OCI-M2 (cell line): ENCODE results near the gene SLX4IP.
A peak's percentile ranks its signal among the peaks of the same experiment; 100 is the strongest.

Experiments used
- DNase-seq: peaks from one replicate; lab custom pipeline; 2025; ENCODE audit not compliant: unreplicated experiment; lab: John Stamatoyannopoulos, UW

SLX4IP gene

DNA sequence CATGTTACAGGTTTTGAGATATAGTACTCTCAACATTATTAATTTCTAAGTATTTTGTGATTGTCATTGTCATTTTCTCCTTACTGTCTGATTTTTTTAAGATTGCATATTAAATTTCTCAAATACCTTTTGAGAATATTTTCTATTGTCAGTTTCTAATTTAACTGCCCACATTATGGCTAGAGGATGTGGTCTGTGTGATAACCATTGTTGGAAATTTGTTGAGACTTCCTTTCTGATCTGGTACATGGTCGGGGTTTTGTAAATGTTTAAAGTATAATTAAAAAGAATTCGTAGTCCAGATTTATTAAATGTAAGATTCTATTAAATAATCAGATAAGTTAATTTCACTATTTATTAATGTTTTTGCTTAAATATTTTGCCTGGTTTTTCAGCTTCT is 60.1 kb downstream of the SLX4IP start:
- no peak for DNase-seq

DNA sequence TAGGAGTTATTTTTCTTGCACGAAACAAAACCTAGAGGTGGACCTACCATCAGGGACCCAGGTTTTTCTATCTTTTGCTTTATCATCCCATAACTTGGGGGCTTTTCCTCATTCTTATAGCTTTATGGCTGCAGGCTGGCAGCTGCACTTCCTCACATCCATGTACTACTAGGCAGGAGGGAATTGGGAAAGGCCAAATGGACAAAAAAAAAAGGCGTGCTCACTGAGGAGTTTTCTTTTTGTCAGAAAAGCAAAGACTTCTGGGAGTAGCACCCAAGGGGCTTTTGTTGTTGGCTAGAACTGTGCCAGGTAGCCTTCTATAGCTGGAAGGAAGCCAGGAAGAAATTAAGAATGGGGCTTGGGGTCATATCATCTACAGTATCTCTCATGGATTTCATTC is 61.4 kb downstream of the SLX4IP start:
- no peak for DNase-seq

DNA sequence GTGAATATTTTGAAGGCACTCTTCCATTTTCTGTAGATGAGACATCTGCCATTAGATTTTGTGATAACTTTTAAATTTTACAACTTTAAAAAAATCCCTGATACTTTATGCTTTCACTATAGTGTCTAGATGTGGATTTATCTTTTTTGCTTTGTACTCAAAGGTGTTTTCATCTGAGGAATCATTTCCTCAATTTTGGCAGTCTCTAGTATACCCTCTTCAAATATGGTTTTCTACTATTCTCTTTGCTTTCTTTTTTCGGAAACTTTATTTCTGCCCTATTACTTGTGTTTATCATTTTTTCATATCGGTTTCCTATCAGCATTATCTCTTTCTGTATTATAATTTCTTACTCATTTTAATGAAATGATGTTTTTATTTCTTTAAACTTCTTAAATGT is 62.2 kb downstream of the SLX4IP start:
- no peak for DNase-seq

DNA sequence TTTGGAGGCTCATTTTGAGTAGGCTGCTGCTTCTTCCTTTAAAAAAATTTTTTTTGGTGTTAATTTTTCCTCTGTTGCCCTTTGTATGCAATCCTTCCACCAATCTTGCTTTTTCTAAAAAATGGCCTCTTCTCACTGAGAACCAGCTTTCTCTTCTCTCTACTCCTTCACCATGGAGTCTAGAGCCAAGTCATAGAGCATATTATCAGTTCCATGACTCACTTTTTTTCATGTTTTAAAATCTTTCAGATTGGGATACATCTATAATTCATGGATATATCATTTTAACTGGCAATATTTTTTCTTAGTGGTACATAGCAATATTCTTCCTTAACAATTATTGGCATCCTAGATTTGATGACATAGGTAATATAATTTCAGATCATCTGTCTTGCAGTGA is 62.7 kb downstream of the SLX4IP start:
- DNase-seq, result no peak

DNA sequence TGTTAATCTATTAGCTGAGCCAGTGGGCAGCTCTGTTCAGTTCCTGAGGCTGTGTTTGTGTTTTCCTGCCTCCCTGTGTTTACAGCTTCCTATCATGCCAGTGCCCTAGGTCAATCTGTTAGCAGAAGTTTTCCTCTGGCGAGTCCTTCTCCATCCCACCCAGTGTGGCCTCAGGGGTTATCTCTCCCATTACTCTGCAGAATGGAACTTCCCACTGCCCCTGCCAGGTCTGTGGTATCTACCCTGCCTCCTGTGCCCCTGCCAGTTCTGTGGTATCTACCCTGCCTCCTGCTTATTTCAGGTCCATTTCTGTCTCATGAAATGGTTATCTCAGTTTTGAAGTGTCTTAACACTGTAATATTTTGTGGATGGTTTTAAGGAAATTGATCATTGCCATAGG is 63.1 kb downstream of the SLX4IP start:
- no peak for DNase-seq

DNA sequence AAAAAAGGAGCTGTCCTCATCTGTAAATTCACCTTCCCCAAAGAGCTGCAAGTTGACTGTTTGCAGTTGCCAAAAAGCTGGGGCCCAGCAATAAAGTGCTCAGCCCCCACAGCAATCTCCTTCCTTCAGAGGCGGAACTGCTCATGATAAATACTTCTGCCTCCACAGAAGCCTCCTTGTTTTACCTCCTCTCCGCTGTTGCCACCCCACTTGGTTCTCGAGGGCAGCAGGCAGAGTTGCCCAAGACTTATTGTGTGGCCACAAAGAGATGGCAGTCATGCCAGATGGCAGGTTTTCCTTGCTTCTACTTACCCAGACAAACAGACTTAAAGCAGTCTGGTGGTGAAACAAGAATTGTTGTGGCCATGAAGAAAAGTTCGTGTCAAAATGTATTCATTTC is 66.3 kb downstream of the SLX4IP start:
- no peak for DNase-seq

DNA sequence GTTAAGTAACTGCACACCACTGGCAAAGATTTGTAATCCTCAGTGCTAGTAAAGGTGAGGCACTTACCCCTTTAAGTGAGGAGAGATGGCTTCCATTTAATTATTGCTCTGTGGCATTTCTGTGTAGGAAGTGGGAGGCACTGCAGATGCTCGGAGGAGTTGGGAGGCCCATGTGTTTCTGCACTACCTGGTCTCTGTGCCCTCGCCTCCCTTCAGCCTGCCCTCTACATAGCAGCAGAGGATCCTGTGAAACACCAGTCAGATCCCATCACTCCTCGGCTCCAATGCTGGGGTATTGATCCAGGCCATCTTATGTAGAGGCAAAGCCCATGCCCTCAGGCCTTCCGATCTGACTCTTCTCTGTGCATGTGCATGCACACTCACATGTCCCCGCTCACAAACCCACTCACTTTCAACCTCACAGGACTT is 67.0 kb downstream of the SLX4IP start:
- DNase-seq, result no peak

DNA sequence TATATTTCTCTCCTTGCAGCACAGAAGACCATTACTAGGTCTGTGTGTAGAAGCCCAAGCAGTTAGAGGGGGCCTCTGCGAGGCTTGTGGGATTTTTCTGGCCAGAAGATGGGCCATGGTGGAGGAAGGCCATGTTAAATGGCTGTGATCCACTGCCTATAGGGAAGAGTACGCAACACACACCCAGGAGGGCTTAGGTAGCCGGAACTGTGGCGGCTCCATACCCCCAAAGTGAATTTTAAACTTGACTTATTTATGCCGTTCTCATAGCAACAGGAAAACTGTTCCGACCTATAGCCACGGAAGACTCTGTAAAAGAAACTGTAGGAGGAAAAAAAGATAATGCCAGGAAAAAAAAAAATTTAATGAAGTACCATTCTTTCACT is 69.5 kb downstream of the SLX4IP start:
- no peak for DNase-seq

DNA sequence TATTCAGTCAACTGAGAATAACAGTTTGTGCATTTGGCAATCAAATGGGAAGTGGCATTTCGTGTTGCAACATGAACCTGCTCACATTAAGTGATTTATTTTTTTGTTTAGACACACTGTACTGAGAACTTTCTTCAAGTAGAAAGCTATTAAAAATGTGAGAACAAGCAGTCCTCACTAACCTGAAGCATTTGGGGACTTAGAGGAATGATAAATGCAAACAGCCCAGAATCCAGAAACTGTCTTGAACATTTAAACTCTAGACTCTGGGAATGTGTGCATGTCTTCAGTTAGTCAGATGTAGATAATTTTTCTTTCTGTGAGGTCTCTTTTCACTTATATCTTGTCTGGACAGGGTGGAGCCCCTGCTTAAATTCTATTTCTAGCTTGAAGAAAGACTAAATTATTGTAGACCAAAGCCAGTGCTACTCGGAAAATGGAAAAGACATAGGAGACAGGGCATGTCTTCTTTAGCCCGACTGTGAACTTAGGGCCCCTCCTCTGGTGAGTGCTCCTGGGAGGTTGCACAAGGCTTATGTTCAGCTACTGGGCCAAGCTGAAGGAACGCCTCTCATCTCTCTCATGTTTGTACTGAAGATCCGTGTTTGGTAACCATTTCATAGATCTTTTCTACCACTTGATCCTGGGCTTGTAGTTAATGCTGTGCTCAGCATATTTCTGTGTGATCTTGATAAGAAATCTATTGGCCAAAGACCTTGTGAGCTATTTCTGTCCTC is 70.1 kb downstream of the SLX4IP start:
- DNase-seq, result no peak

DNA sequence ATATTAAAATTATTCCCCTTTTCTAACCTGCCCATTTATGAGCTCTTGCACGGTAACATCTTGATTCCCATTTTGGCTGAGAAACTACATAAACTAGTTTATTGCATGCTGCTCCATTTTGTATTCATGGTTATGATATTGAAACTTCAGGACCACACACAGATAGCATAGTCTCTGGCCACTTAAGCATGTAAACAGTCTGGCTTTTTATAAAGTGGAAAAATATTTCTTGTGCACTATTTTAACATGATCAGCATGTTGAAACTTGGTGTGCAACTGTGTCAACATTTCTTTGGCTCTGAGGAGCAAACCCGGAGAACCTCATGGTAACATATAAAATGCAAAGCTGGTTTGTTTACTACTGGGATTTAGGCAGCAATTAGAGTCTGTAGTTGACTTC is 70.7 kb downstream of the SLX4IP start:
- DNase-seq, result no peak

DNA sequence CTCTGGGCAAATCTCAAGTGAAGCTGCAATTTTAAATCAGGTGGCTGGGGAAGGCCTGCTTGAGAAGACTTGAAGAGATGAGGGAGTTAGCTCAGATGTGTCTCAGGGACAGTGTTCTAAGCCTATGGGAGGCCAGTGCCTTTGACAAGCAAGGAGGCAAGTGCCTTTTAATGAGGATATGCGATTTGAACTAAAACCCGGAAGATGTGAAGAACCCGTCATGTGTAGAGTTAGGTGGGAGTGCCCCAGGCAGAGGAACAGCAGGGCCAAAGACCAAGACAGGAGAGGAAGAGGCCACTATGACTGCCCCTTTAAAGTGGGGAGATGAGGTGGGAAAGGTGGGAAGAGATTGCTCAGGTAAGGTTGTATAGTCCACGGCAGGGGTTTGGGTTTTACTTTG is 71.9 kb downstream of the SLX4IP start:
- no peak for DNase-seq

DNA sequence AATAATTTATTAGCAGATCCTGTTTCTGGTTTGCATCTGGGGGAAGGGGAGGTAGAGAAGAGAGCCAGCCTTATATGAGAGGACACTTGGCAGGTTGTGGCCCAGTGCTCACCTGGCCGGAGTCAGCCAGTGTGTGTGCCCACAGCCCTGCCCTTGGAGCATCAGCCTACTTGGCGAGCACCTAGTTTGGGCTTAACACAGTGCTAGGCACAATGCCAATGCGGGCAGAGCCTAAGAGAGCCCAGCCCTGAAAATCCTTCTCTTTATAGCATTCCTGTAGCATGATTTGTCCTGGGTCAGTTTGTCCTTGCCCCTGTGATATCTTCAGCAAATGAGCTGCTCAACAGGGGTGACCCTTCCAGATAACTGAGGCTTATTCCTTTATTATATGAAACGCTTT is 73.0 kb downstream of the SLX4IP start:
- no peak for DNase-seq

DNA sequence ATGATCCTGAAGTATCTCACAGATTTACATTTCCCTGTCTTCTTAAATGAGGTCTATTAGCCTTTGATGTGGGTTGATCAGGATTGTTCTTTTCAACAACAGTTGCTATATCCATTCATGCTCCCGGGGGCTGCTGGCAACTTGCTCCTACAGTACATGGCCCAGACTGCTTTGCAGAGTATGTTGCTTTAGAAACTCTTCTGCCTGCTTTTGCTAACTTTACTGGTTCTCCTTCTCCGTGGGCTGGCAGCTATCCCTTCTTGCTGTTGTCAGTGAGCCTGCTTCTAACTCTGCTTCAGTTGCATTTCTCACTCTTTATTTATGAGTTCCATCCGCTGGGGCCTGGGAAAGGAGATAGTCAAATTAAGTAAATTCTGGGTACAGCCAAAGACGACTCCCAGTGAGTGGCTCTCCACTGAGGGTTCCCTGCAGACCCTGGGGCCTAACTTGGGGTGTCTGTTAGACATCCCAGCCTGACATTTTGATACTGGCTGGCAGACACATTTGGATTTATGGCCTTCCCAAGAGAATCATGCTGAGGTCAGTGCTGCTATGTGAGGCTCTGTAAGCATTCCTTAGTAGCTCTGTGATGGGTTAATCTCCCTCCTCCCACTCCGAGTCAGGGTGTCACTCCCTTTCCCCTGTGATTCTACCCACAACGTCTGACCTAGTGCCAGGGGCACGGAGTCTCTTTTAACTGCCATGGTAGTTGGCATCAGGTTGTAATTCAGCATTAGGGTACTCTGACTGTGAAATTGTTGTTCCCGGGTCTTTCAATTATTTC is 73.6 kb downstream of the SLX4IP start:
- DNase-seq, result no peak

DNA sequence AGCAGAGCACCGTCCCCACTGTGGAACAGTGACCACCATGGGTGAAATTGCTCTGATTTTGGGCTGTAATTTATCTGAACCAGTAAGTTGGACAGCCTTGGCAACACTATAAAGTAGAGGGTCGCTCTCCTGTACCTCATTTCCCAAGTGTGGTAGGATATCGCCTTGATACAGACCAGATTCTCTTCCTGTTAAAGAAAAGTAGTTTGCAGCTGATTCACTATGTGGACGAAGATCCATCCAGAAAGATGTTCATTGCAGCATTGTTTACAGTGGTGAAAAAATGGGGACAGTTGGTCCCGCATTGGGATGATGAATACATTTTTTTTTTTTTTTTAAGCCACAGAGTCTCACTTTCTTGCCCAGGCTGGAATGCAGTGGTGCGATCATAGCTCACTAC is 74.3 kb downstream of the SLX4IP start:
- DNase-seq, result no peak

DNA sequence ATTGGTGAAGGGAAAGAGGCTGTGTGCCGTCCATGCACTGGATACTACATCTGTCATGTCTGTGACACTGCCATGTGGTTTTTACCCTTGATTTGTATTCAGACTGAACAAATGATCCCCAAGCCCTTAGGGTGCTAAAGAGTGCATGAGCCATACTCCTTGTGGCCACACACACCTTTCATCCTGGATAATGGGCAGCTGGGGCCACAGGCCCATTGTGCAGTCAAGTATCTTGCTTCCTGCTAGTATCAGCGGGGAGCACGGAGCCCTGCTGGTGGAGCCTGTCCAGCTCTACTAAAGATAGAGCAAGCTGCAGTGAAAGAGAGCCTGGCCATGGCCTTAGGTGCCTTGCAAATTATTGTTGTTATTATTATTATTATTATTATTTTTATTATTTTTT is 75.1 kb downstream of the SLX4IP start:
- no peak for DNase-seq

DNA sequence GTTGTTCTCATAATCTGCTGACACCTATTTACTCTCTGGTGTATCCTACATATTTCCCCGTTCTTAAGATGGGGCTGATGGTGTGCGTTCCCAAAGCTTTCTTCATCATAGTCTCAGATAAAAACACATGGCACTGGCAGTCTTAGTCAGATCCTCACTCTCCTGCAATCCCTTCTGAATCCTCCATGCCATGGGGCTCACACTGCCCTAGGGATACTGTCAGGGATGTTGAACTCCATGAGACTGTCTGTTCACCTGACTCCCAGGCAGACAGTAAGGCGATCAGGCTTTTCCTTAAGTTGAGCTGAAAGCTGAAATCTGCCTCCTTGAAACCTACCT is 76.0 kb downstream of the SLX4IP start:
- no peak for DNase-seq

DNA sequence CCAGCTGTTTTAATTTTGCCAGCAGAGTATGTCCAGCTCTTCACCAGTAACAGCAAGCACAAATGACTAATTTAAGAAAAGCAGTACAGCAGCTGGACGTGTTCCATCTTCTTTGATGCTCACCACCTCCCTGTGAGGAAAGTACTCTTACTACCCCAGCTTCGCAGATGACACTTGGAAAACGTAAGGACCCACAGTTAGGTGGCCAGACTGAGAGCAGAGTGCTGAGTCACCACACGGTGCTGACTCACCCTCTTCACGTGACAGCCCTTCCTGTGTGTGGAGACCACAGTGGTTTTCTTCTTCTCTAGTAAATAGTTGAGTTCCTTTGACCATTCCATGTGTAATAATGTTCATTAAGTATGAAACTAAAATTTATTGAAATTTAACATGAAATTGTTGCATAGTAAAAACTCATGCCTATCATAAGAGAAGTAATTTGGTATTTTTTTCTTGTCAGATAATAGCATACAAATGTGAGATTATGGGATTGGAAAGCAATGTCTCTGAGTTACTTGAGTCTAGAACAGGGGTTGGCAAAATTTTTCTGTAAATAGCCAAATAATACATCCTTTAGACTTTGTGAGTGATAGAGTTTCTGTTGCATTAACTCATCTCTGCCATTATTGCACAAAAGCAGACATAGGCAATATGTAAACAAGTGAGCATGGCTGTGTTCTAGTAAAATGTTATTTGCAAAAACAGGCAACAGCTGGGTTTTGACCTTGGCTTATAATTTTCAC is 76.6 kb downstream of the SLX4IP start:
- peak; percentile 54 for DNase-seq

DNA sequence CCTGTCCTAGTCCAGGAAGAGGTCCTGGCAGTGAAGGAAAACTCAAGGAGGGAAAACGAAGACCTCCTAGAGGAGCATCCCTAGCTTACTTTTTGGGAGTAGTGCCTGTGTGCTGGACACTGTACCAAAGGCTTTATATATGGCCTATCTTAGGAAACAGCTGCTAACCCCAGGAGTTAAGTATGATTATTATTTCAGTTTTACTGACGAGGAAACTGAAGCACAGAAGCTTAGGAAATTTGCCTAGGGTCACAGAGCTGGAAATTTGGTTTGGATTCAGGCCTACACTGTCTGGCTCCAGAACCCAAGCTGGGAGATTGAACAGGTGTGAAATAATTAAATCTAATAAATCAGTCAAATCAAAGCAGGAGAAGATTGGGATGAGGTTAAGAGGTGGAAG is 78.0 kb downstream of the SLX4IP start:
- DNase-seq, result no peak

DNA sequence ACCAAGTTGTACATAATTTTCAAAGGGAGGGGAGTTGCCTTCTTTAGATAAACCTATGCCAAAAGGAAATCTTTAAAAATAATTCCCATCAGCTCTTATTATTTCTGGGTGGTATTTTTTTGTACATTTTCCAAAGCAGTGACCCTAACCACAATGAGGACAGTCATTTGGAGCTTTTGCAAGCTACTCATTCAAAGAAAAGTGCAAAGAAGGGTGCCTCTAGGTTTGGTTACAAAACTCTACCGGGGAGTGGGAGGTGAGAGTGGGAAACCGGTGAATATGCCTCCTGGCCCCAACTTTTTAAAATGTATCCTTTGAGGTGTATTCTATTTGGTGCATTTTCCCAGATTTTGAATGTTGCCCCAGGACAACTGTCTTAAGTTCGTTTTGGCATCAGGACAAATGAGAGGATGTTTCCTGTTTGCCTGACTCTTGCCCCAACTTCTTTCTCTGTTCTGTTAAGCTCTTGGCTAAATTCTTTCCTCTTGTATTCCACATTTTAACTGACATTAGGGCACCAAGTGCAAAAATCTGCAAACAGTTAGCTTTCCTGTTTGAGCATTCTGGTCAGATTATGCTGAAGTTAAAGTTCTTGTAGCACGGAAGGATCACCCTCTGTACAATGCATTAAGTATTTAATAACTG is 78.9 kb downstream of the SLX4IP start:
- no peak for DNase-seq

DNA sequence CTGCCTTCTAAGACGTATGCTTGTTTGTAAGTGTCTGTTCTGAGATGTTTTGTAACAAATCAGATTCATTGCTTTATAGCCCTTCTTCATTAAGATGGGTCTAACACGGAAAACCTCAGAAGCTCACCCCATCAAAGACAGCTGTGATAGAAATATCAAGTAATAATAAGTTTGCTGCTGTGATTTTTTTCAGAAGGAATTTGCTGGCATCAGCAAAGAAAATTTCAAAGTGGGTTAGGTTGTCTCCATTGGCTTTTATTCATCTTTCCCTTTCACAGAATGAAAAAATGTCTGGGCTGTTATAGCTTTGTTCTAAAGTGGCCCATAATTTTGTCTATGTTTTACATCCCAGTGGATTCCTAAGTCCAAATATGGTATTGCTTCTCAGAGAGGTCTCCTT is 81.4 kb downstream of the SLX4IP start:
- no peak for DNase-seq

DNA sequence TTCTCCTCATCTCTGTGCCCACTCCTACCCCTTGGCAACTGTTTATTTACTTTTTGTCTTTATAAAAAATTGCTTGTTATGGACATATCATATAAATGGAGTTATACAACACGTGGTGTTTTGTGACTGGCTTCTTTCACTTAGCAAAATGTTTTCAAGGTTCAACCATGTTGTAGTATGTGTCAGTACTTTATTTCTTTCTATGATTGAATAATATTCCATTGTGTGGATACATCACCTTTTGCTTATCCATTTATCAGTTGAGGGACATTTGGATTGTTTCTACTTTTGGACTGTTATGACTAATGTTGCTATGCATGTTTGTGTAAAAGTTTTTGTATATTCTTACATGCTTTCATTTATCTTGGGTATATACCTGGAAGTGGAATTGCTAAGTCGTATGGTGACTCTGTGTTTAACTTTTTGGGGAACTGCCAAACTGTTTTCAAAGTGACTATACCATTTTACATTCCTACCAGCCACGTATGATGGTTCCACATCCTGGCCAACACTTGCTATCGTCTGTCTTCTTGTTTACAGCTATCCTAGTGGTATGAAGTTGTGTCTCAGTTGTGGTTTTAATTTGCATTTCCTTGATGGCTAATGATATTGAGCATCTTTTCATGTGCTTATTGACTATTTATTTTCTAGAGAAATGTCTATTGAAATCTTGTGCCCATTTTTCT is 84.4 kb downstream of the SLX4IP start:
- no peak for DNase-seq
